ENCODE measurements around the gene CEP85.

DNA sequence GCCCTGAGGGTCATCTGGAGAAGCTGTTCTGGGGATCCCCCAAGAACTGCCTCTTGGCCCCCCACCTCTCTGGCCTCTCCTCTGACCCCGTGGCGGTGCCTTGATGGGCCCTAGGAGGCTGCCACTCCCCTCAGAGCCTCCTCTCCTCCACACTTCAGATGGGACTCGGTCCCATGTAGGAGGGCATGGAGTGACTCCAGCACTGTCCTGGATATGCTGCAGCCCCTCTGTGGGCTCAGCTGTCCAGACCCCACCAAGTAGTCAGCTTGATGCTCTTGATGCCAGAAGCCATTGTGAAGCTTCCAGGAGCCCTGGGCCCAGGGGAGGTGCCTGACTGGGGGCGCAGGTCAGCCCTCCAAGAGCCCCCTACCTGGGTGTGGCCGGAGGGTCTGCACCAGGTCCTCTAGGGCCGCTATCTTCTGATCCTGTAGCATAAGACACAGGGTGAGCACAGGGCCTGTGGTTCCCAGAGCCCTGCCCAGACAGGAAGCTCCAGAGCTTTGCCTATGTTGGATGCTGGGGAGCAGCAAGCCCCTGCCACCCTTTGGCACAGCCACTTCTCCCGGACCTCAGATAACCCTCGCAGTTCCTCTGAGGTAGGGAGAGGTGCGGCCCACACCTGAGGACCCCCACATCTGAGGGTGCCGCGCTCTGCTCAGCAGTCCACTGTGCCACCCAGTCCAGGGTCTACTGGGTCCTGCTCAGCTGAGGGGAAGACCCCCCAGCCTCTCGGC is 63.2 kb downstream of the CEP85 start:
- TF ChIP-seq CTCF (IDR thresholded peaks at IDR 0.05; ENCODE audit: insufficient read depth, low read depth, low read length) (no peak), EZH2 (IDR thresholded peaks at IDR 0.05; ENCODE audit: insufficient read depth, low read length) (no peak)
